SK-MEL-5 (cell line): ENCODE results near the gene BABAM2. TPM values are rescaled to one million over a fixed set of nuclear protein-coding genes. Genes with fewer than 3 reads are reported as not detected.
"Not testable (repeated sequence)": the region's sequence is repeated elsewhere in the genome, so short reads cannot be mapped to it uniquely, and the experiment has no call there.

Experiments used
- DNase-seq: peaks from one replicate; pipeline ENCODE4 v3.0.0-alpha.2; 2016; ENCODE audit warnings: low read depth, low spot score
- in situ Hi-C: cut with HindIII; loops from 2 replicates; pipeline ENCODE4 v1.10.0; 2016; ENCODE audit warnings: low sequenced_read_pairs, high pct_unique_total_duplicates, low pct_unique_long_range_greater_than_20kb
- total RNA-seq: library from RNA; depleted of rRNA; stranded (reverse); fragments of >200 nt; shearing (Covaris generic); gene quantifications from 2 replicates; pipeline ENCODE4 v1.2.3, GENCODE V29; 2014

BABAM2 gene
- total RNA-seq, 1 experiment from 2014 or later, result 50.7 TPM

- in situ Hi-C loops, result no loop called here
- no peak for DNase-seq
Observed at GRCh38 chr2:28096421-28096820, 205.9 kb downstream of the BABAM2 start.

GRCh38 chr2:28098501-28099225 lies 208.1 kb downstream of the BABAM2 start:
- no peak for DNase-seq
- in situ Hi-C loops, result no loop called here

- no peak for DNase-seq
- in situ Hi-C loops, result no loop called here
Observed at GRCh38 chr2:28101123-28101522, 210.6 kb downstream of the BABAM2 start.

GRCh38 chr2:28101892-28102291 lies 211.4 kb downstream of the BABAM2 start:
- no peak for DNase-seq
- in situ Hi-C loops, result no loop called here

- DNase-seq, result no peak
Observed at GRCh38 chr2:28102455-28102874, 211.9 kb downstream of the BABAM2 start.

GRCh38 chr2:28103611-28104010 lies 213.1 kb downstream of the BABAM2 start:
- in situ Hi-C loops, result no loop called here
- DNase-seq, result no peak

More at GRCh38 chr2:28102455-28102874, 211.9 kb downstream of the BABAM2 start:
- in situ Hi-C loops, result no loop called here

GRCh38 chr2:28108143-28108542 lies 217.6 kb downstream of the BABAM2 start:
- DNase-seq, result no peak
- in situ Hi-C loops, result no loop called here

GRCh38 chr2:28113771-28114170 lies 223.2 kb downstream of the BABAM2 start:
- DNase-seq, in situ Hi-C loops: not testable (repeated sequence)

GRCh38 chr2:28117104-28117596 lies 226.6 kb downstream of the BABAM2 start:
- in situ Hi-C loops, result no loop called here
- DNase-seq, result no peak

- in situ Hi-C loops, result no loop called here
Observed at GRCh38 chr2:28119631-28120030, 229.1 kb downstream of the BABAM2 start.

GRCh38 chr2:28128281-28128950 lies 237.9 kb downstream of the BABAM2 start:
- no peak for DNase-seq
- in situ Hi-C loops, result no loop called here

More at GRCh38 chr2:28119631-28120030, 229.1 kb downstream of the BABAM2 start:
- DNase-seq, result no peak

- DNase-seq, result no peak
- in situ Hi-C loops, result no loop called here
Observed at GRCh38 chr2:28129955-28130695, 239.6 kb downstream of the BABAM2 start.

GRCh38 chr2:28133778-28134177 lies 243.2 kb downstream of the BABAM2 start:
- in situ Hi-C loops, result no loop called here
- no peak for DNase-seq

GRCh38 chr2:28134262-28134812 lies 243.8 kb downstream of the BABAM2 start:
- in situ Hi-C loops, result no loop called here
- no peak for DNase-seq

GRCh38 chr2:28134857-28135256 lies 244.3 kb downstream of the BABAM2 start:
- in situ Hi-C loops, result no loop called here
- no peak for DNase-seq

GRCh38 chr2:28135324-28135723 lies 244.8 kb downstream of the BABAM2 start:
- no peak for DNase-seq
- in situ Hi-C loops, result no loop called here

- no peak for DNase-seq
- in situ Hi-C loops, result no loop called here
Observed at GRCh38 chr2:28135799-28136198, 245.3 kb downstream of the BABAM2 start.

GRCh38 chr2:28136556-28136955 lies 246.0 kb downstream of the BABAM2 start:
- in situ Hi-C loops, result no loop called here
- DNase-seq, result no peak
